HuH-7.5 (cell line): Measurements from ENCODE around the gene C1orf74.
"Not testable (repeated sequence)": the region's sequence is repeated elsewhere in the genome, so short reads cannot be mapped to it uniquely, and the experiment has no call there.

ENCODE experiments used
- DNase-seq: peaks from one replicate; pipeline ENCODE4 v3.0.0; 2011; ENCODE audit warnings: low spot score

The C1orf74 gene

GRCh38 chr1:209805875-209806760 lies 21.8 kb upstream of the C1orf74 start, which contains the start of gene IRF6:
Gene IRF6 (minus strand): TSS chr1:209806142. CDS start chr1:209801413, 4,729 bp downstream.
- DNase-seq = peak; percentile 19

- DNase-seq = no peak
Measured at GRCh38 chr1:209805341-209805781, 21.0 kb upstream of the C1orf74 start.

- no peak for DNase-seq
Measured at GRCh38 chr1:209803568-209803967, 19.2 kb upstream of the C1orf74 start.

- no peak for DNase-seq
Measured at GRCh38 chr1:209802780-209803152, 18.4 kb upstream of the C1orf74 start.

- no peak for DNase-seq
Measured at GRCh38 chr1:209802117-209802779, 17.9 kb upstream of the C1orf74 start.

- DNase-seq = no peak
Measured at GRCh38 chr1:209800984-209801834, 16.9 kb upstream of the C1orf74 start.

- no peak for DNase-seq
Measured at GRCh38 chr1:209797978-209798639, 13.8 kb upstream of the C1orf74 start.

GRCh38 chr1:209793711-209794110 lies 9.4 kb upstream of the C1orf74 start:
- DNase-seq = not testable (repeated sequence)

- DNase-seq = no peak
Measured at GRCh38 chr1:209791920-209792319, 7.6 kb upstream of the C1orf74 start.

GRCh38 chr1:209790286-209791193 lies 6.2 kb upstream of the C1orf74 start:
- no peak for DNase-seq

- no peak for DNase-seq
Measured at GRCh38 chr1:209789245-209789644, 4.9 kb upstream of the C1orf74 start.

GRCh38 chr1:209787551-209787950 lies 3.2 kb upstream of the C1orf74 start:
- no peak for DNase-seq

GRCh38 chr1:209786146-209786545 lies 1.8 kb upstream of the C1orf74 start:
- DNase-seq = no peak

GRCh38 chr1:209785592-209785991 lies 1.2 kb upstream of the C1orf74 start:
- no peak for DNase-seq

- no peak for DNase-seq
Measured at GRCh38 chr1:209783386-209783785, 973 bp downstream of the C1orf74 start.

GRCh38 chr1:209780268-209780667 lies 4.1 kb downstream of the C1orf74 start:
- DNase-seq = no peak

- no peak for DNase-seq
Measured at GRCh38 chr1:209778102-209778501, 6.3 kb downstream of the C1orf74 start.

GRCh38 chr1:209777587-209777986 lies 6.8 kb downstream of the C1orf74 start:
- no peak for DNase-seq

- DNase-seq = no peak
Measured at GRCh38 chr1:209775678-209776077, 8.7 kb downstream of the C1orf74 start.

- no peak for DNase-seq
Measured at GRCh38 chr1:209774592-209774991, 9.8 kb downstream of the C1orf74 start.

- no peak for DNase-seq
Measured at GRCh38 chr1:209772126-209772525, 12.2 kb downstream of the C1orf74 start.
